ENCODE results near the gene LRRFIP1.
A peak's percentile ranks its signal among the peaks of the same experiment; 100 is the strongest.

The LRRFIP1 gene, protein sequence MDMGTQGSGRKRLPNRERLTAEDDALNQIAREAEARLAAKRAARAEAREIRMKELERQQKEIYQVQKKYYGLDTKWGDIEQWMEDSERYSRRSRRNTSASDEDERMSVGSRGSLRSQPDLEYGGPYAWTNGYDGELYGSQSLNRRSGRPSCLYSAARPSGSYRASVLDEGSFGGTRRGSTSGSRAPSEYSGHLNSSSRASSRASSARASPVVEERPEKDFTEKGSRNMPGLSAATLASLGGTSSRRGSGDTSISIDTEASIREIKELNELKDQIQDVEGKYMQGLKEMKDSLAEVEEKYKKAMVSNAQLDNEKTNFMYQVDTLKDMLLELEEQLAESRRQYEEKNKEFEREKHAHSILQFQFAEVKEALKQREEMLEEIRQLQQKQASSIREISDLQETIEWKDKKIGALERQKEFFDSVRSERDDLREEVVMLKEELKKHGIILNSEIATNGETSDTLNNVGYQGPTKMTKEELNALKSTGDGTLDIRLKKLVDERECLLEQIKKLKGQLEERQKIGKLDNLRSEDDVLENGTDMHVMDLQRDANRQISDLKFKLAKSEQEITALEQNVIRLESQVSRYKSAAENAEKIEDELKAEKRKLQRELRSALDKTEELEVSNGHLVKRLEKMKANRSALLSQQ

DNA sequence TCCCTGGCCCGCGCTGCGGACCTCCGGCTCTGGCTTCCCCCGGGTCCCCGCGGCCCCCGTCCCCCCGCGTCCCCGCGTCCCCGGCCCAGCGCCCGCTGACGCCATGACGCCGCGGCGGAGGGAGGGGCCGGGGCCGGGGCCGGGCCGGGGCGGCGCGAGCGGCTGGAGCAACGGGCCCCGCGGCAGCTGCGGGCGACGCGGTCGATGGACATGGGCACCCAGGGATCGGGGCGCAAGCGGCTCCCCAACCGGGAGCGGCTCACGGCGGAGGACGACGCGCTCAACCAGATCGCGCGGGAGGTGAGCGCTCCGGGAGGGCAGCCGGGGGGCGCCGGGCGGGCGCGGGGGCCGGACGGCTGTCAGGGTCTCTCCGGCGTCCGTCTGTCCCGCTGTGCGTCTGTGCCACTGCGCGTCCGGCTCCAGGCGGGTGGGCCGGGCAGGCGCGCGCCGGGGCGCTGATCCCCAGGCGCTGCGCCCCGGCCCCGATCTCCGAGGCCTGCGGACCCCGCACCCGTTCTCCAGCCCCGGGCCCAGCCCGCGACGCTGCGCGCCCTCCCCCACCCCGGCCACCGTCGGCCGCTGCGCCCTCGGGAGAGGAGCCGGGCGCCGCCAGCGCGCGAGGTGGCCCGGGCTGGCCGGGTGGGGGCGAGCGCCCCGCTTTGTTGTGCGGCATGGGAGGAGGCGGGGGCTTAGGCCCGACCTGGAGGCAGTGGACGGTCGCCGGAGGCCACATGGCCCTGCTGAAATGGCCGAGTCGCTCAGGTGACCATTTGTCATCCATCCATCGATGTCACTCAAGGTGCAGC is at the start of gene LRRFIP1:
TSS of gene LRRFIP1 (plus strand) at position 147 of the 806 bp plus-strand sequence. CDS start at position 205, 58 bp downstream.
- H3K4me3 ChIP-seq (ENCODE audit: low read length): peak within 1 kb of the TSS; percentile 62
- TF ChIP-seq, protein P1, sequence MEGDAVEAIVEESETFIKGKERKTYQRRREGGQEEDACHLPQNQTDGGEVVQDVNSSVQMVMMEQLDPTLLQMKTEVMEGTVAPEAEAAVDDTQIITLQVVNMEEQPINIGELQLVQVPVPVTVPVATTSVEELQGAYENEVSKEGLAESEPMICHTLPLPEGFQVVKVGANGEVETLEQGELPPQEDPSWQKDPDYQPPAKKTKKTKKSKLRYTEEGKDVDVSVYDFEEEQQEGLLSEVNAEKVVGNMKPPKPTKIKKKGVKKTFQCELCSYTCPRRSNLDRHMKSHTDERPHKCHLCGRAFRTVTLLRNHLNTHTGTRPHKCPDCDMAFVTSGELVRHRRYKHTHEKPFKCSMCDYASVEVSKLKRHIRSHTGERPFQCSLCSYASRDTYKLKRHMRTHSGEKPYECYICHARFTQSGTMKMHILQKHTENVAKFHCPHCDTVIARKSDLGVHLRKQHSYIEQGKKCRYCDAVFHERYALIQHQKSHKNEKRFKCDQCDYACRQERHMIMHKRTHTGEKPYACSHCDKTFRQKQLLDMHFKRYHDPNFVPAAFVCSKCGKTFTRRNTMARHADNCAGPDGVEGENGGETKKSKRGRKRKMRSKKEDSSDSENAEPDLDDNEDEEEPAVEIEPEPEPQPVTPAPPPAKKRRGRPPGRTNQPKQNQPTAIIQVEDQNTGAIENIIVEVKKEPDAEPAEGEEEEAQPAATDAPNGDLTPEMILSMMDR (conservative IDR thresholded peaks at IDR 0.05; ENCODE audit: low read depth, low read length): peak; percentile 11
- DNase-seq (ENCODE audit: low read depth): no peak

DNA sequence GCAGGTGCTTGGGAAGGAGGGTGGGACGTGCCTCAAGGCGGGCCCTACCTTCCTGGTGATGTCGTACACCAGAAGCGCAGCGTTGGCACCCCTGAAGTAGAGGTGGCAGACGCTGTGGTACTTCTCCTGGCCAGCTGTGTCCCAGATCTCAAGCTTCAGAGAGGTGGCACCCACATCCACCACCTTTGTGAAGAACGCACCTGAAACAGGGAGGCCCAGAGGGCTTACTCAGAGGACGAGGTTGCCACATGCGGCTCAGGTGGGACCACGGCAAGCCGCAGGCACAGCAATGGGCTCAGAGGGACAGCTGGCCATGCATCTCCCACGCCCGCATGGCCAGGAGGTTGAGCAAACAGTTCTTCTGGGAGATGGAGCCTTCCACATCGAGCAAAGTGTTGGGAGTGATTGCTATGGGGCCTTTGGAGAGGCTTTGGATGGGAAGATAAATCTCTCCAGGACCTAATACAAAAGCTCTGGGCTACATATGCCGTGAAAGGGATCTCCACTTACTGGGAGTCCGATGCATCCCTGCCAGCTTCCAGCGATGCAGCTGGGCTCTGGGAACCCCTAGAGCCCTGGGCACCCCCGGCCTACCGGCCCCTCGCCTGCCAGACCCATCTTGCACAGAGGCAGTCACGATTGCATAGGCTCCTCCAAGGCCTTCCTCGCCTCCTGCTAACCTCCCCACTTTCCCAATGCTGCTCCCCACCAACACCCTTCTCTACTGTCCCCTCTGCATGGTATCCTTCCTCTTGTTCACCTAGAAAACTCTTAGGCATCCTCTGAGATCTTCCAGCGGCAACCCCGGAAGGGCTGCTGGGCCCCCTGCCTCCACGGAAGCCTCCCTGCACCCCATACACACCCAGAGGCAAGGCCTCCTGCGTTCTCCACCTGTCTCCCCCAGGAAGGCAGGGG is 49.2 kb upstream of the LRRFIP1 start:
- TF ChIP-seq, protein P1 (conservative IDR thresholded peaks at IDR 0.05; ENCODE audit: low read depth, low read length): no peak

GRCh38 chr2:237581326-237581725 is 46.1 kb upstream of the LRRFIP1 start:
- no peak overlapping the region for H3K4me3 ChIP-seq (ENCODE audit: low read length)
- no peak for DNase-seq (ENCODE audit: low read depth)
- TF ChIP-seq, protein P1 (conservative IDR thresholded peaks at IDR 0.05; ENCODE audit: low read depth, low read length): no peak

More for the DNA sequence above, 49.2 kb upstream of the LRRFIP1 start:
- no peak overlapping the region for H3K4me3 ChIP-seq (ENCODE audit: low read length)
- no peak for DNase-seq (ENCODE audit: low read depth)

GRCh38 chr2:237581751-237582746 is 45.3 kb upstream of the LRRFIP1 start:
- TF ChIP-seq, protein P1 (conservative IDR thresholded peaks at IDR 0.05; ENCODE audit: low read depth, low read length): peak; percentile 51
- no peak for DNase-seq (ENCODE audit: low read depth)
- H3K4me3 ChIP-seq (ENCODE audit: low read length): peak overlapping the region; percentile 9

DNA sequence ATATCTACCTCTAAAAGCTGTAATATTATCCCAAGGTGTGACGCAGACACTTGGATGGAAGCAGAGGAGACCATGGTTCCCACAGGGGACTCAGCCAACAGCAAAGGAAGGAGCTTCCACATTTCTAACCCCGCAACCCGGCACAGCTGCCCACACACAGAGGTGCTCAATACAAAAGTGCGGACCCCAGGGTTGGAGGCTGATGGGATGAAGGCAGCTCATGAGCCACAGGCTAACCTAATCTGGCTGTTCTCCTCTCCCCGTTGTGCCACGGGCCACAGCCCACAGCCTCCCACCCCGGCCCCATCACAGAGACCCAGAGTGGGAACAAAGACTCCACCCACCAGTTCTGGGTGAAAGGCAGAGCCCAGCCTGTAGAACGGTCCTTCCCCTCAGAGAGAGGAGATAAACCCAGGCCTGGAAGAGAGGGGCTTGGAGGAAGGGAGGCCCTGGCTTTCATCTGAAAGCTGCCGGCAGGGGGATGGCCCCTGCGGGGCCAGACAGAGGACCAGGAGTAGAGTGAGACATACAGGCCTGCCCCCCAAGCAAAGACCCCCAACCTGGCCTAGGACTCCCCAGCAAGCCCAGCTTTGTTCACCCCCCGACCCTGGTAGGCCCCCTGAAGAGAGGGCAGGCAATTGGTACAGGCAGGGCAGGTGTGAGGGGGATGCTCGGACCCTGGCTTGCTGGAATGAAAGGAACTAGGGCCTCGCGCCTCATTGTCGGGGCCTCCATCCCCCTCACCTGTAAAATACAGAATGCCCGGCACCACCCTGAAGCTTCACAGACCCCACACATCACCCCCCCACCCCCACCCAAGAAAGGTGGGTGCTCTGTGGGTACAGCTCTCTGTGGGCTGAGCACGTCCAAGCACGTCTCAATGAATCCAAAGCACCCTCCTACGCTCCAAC is 43.7 kb upstream of the LRRFIP1 start:
- no peak for DNase-seq (ENCODE audit: low read depth)
- TF ChIP-seq, protein P1 (conservative IDR thresholded peaks at IDR 0.05; ENCODE audit: low read depth, low read length): no peak
- H3K4me3 ChIP-seq (ENCODE audit: low read length): no peak overlapping the region
